ENCODE measurements around the gene PES1.

PES1 gene

GRCh38 chr22:30614268-30614667, 22.6 kb upstream of the PES1 start:
- Histone ChIP-seq H2BK120ac (ENCODE audit: low read depth, low read length) (no peak overlapping the region), H3K4me3 (ENCODE audit: insufficient read depth in 1 of 2, low read depth in 1 of 2, low read length in 2 of 2) (no peak overlapping the region), H3K36me3 (ENCODE audit: control insufficient read depth in 1 of 2, insufficient read depth in 2 of 2, low read depth in 1 of 2, low read length in 2 of 2) (peaks cover 2 to 35% of the 10 kb centered on the region in 2 experiments), H3K27ac (ENCODE audit: low read length, poor library complexity, severe bottlenecking) (no peak overlapping the region), H4K8ac (ENCODE audit: low read length) (no peak overlapping the region), H2AK5ac (ENCODE audit: low read length, severe bottlenecking) (no peak overlapping the region), H3K18ac (ENCODE audit: low read depth in 1 of 2, low read length in 2 of 2) (no peak overlapping the region), H3K9me3 (ENCODE audit: control insufficient read depth, low read length) (no peaks in the 10 kb centered on the region), H2BK12ac (ENCODE audit: low read length in 2 of 2) (no peak overlapping the region), H3K9ac (ENCODE audit: low read length) (no peak overlapping the region), H4K91ac (ENCODE audit: low read length) (peak overlapping the region; percentile 53), H3K23ac (ENCODE audit: low read length in 2 of 2) (no peak overlapping the region), H3K27me3 (ENCODE audit: control insufficient read depth in 1 of 2, insufficient read depth in 1 of 2, low read length in 2 of 2) (no peaks in the 10 kb centered on the region), H3K4ac (ENCODE audit: low read depth in 1 of 2, low read length in 2 of 2) (no peak overlapping the region), H2BK15ac (ENCODE audit: low read depth, poor library complexity, severe bottlenecking) (no peak overlapping the region), H2BK5ac (ENCODE audit: low read depth, low read length, poor library complexity, severe bottlenecking) (no peak overlapping the region), H3K4me1 (ENCODE audit: control insufficient read depth, insufficient read depth, low read depth, low read length) (peaks cover 6% of the 10 kb centered on the region), H2AFZ (ENCODE audit: low read depth, low read length) (no peak overlapping the region), H3K79me1 (replicated peaks; ENCODE audit: low read length, poor library complexity, severe bottlenecking) (no peaks in the 10 kb centered on the region), H3K14ac (ENCODE audit: low read length in 2 of 2) (no peak overlapping the region), H3K4me2 (ENCODE audit: low read length, poor library complexity, severe bottlenecking) (no peak overlapping the region)
- WGBS: 98% methylated on average over 4 of the region's 7 CpGs
- DNase-seq: no peak

- peak overlapping the region in 1 of 2 experiments; percentile 62 for H3K4ac ChIP-seq (ENCODE audit: low read depth in 1 of 2, low read length in 2 of 2)
- no peak overlapping the region for H2BK15ac ChIP-seq (ENCODE audit: low read depth, poor library complexity, severe bottlenecking)
- H3K4me2 ChIP-seq (ENCODE audit: low read length, poor library complexity, severe bottlenecking): no peak overlapping the region
- H3K79me1 ChIP-seq (replicated peaks; ENCODE audit: low read length, poor library complexity, severe bottlenecking): peaks cover under 1% of the 10 kb centered on the region
- WGBS: over 99% methylated on average over 7 of the region's 8 CpGs
- H3K27ac ChIP-seq (ENCODE audit: low read length, poor library complexity, severe bottlenecking): no peak overlapping the region
- H2BK5ac ChIP-seq (ENCODE audit: low read depth, low read length, poor library complexity, severe bottlenecking): no peak overlapping the region
- H2BK120ac ChIP-seq (ENCODE audit: low read depth, low read length): no peak overlapping the region
- no peak overlapping the region for H4K8ac ChIP-seq (ENCODE audit: low read length)
- H3K36me3 ChIP-seq (ENCODE audit: control insufficient read depth in 1 of 2, insufficient read depth in 2 of 2, low read depth in 1 of 2, low read length in 2 of 2): peaks cover 2 to 35% of the 10 kb centered on the region in 2 experiments
- H2AFZ ChIP-seq (ENCODE audit: low read depth, low read length): no peak overlapping the region
- no peak overlapping the region for H2AK5ac ChIP-seq (ENCODE audit: low read length, severe bottlenecking)
- H3K4me3 ChIP-seq (ENCODE audit: insufficient read depth in 1 of 2, low read depth in 1 of 2, low read length in 2 of 2): no peak overlapping the region
- DNase-seq: no peak
- H4K91ac ChIP-seq (ENCODE audit: low read length): no peak overlapping the region
- peaks cover 20% of the 10 kb centered on the region for H3K4me1 ChIP-seq (ENCODE audit: control insufficient read depth, insufficient read depth, low read depth, low read length)
- no peaks in the 10 kb centered on the region for H3K27me3 ChIP-seq (ENCODE audit: control insufficient read depth in 1 of 2, insufficient read depth in 1 of 2, low read length in 2 of 2)
- no peaks in the 10 kb centered on the region for H3K9me3 ChIP-seq (ENCODE audit: control insufficient read depth, low read length)
- no peak overlapping the region for H2BK12ac ChIP-seq (ENCODE audit: low read length in 2 of 2)
- no peak overlapping the region for H3K14ac ChIP-seq (ENCODE audit: low read length in 2 of 2)
- H3K9ac ChIP-seq (ENCODE audit: low read length): no peak overlapping the region
- no peak overlapping the region for H3K23ac ChIP-seq (ENCODE audit: low read length in 2 of 2)
- H3K18ac ChIP-seq (ENCODE audit: low read depth in 1 of 2, low read length in 2 of 2): no peak overlapping the region
These were observed 21.1 kb upstream of the PES1 start for GRCh38 chr22:30612789-30613188.

- H4K91ac ChIP-seq (ENCODE audit: low read length): no peak overlapping the region
- no peak overlapping the region for H3K9ac ChIP-seq (ENCODE audit: low read length)
- no peak overlapping the region for H4K8ac ChIP-seq (ENCODE audit: low read length)
- no peak overlapping the region for H3K4ac ChIP-seq (ENCODE audit: low read depth in 1 of 2, low read length in 2 of 2)
- no peak overlapping the region for H2BK15ac ChIP-seq (ENCODE audit: low read depth, poor library complexity, severe bottlenecking)
- no peak overlapping the region for H2BK120ac ChIP-seq (ENCODE audit: low read depth, low read length)
- peaks cover 1% of the 10 kb centered on the region for H3K79me1 ChIP-seq (replicated peaks; ENCODE audit: low read length, poor library complexity, severe bottlenecking)
- H3K4me2 ChIP-seq (ENCODE audit: low read length, poor library complexity, severe bottlenecking): no peak overlapping the region
- H3K18ac ChIP-seq (ENCODE audit: low read depth in 1 of 2, low read length in 2 of 2): no peak overlapping the region
- no peak for DNase-seq
- H3K36me3 ChIP-seq (ENCODE audit: control insufficient read depth in 1 of 2, insufficient read depth in 2 of 2, low read depth in 1 of 2, low read length in 2 of 2): peaks cover 0 to 26% of the 10 kb centered on the region in 2 experiments
- H3K27ac ChIP-seq (ENCODE audit: low read length, poor library complexity, severe bottlenecking): no peak overlapping the region
- no peaks in the 10 kb centered on the region for H3K27me3 ChIP-seq (ENCODE audit: control insufficient read depth in 1 of 2, insufficient read depth in 1 of 2, low read length in 2 of 2)
- H3K9me3 ChIP-seq (ENCODE audit: control insufficient read depth, low read length): no peaks in the 10 kb centered on the region
- peaks cover 28% of the 10 kb centered on the region for H3K4me1 ChIP-seq (ENCODE audit: control insufficient read depth, insufficient read depth, low read depth, low read length)
- H2AFZ ChIP-seq (ENCODE audit: low read depth, low read length): no peak overlapping the region
- H2BK5ac ChIP-seq (ENCODE audit: low read depth, low read length, poor library complexity, severe bottlenecking): no peak overlapping the region
- no peak overlapping the region for H3K4me3 ChIP-seq (ENCODE audit: insufficient read depth in 1 of 2, low read depth in 1 of 2, low read length in 2 of 2)
- H3K23ac ChIP-seq (ENCODE audit: low read length in 2 of 2): no peak overlapping the region
- no peak overlapping the region for H3K14ac ChIP-seq (ENCODE audit: low read length in 2 of 2)
- 97% methylated on average over 3 of the region's 3 CpGs for WGBS
- no peak overlapping the region for H2AK5ac ChIP-seq (ENCODE audit: low read length, severe bottlenecking)
- H2BK12ac ChIP-seq (ENCODE audit: low read length in 2 of 2): no peak overlapping the region
These were observed 19.5 kb upstream of the PES1 start for GRCh38 chr22:30611197-30611596.

GRCh38 chr22:30610299-30610698, 18.6 kb upstream of the PES1 start:
- H3K4me3 ChIP-seq (ENCODE audit: insufficient read depth in 1 of 2, low read depth in 1 of 2, low read length in 2 of 2): no peak overlapping the region
- H2AK5ac ChIP-seq (ENCODE audit: low read length, severe bottlenecking): peak overlapping the region; percentile 4
- no peak overlapping the region for H2BK120ac ChIP-seq (ENCODE audit: low read depth, low read length)
- H3K9me3 ChIP-seq (ENCODE audit: control insufficient read depth, low read length): no peaks in the 10 kb centered on the region
- H3K4me1 ChIP-seq (ENCODE audit: control insufficient read depth, insufficient read depth, low read depth, low read length): peaks cover 28% of the 10 kb centered on the region
- peaks cover 1% of the 10 kb centered on the region for H3K79me1 ChIP-seq (replicated peaks; ENCODE audit: low read length, poor library complexity, severe bottlenecking)
- peak overlapping the region; percentile 4 for H4K91ac ChIP-seq (ENCODE audit: low read length)
- H3K36me3 ChIP-seq (ENCODE audit: control insufficient read depth in 1 of 2, insufficient read depth in 2 of 2, low read depth in 1 of 2, low read length in 2 of 2): peaks cover 0 to 23% of the 10 kb centered on the region in 2 experiments
- no peak overlapping the region for H2BK15ac ChIP-seq (ENCODE audit: low read depth, poor library complexity, severe bottlenecking)
- no peak overlapping the region for H4K8ac ChIP-seq (ENCODE audit: low read length)
- H3K18ac ChIP-seq (ENCODE audit: low read depth in 1 of 2, low read length in 2 of 2): peak overlapping the region in 1 of 2 experiments; percentile 38
- DNase-seq: no peak
- H3K4ac ChIP-seq (ENCODE audit: low read depth in 1 of 2, low read length in 2 of 2): no peak overlapping the region
- peak overlapping the region; percentile 20 to 21 for H2BK12ac ChIP-seq (ENCODE audit: low read length in 2 of 2)
- H3K14ac ChIP-seq (ENCODE audit: low read length in 2 of 2): no peak overlapping the region
- H2AFZ ChIP-seq (ENCODE audit: low read depth, low read length): no peak overlapping the region
- H3K9ac ChIP-seq (ENCODE audit: low read length): no peak overlapping the region
- H3K27me3 ChIP-seq (ENCODE audit: control insufficient read depth in 1 of 2, insufficient read depth in 1 of 2, low read length in 2 of 2): no peaks in the 10 kb centered on the region
- no peak overlapping the region for H3K4me2 ChIP-seq (ENCODE audit: low read length, poor library complexity, severe bottlenecking)
- H2BK5ac ChIP-seq (ENCODE audit: low read depth, low read length, poor library complexity, severe bottlenecking): no peak overlapping the region
- 85% methylated on average over 6 of the region's 7 CpGs for WGBS
- H3K27ac ChIP-seq (ENCODE audit: low read length, poor library complexity, severe bottlenecking): no peak overlapping the region
- no peak overlapping the region for H3K23ac ChIP-seq (ENCODE audit: low read length in 2 of 2)
